Measurements from ENCODE around the gene SYT7.
"Not testable (repeated sequence)": the region's sequence is repeated elsewhere in the genome, so short reads cannot be mapped to it uniquely, and the experiment has no call there.

DNA sequence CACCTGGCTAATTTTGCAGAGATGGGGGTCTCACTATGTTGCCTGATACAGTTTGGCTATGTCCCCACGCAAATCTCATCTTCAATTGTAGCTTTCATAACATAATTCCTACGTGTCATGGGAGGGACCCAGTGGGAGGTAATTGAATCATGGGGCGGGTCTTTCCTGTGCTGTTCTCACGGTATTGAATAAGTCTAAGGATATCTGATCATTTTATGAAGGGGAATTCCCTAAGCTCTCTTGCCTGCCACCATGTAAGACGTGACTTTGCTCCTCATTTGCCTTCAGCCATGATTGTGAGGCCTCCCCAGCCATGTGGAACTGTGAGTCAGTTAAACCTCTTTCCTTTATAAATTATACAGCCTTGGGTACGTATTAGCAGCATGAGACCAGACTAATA lies 113.3 kb downstream of the SYT7 start:
- TF ChIP-seq, protein P1, sequence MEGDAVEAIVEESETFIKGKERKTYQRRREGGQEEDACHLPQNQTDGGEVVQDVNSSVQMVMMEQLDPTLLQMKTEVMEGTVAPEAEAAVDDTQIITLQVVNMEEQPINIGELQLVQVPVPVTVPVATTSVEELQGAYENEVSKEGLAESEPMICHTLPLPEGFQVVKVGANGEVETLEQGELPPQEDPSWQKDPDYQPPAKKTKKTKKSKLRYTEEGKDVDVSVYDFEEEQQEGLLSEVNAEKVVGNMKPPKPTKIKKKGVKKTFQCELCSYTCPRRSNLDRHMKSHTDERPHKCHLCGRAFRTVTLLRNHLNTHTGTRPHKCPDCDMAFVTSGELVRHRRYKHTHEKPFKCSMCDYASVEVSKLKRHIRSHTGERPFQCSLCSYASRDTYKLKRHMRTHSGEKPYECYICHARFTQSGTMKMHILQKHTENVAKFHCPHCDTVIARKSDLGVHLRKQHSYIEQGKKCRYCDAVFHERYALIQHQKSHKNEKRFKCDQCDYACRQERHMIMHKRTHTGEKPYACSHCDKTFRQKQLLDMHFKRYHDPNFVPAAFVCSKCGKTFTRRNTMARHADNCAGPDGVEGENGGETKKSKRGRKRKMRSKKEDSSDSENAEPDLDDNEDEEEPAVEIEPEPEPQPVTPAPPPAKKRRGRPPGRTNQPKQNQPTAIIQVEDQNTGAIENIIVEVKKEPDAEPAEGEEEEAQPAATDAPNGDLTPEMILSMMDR (IDR thresholded peaks at IDR 0.05; ENCODE audit: low read length), result not testable (repeated sequence)
- TF ChIP-seq EZH2phosphoT487 (IDR thresholded peaks at IDR 0.05; ENCODE audit: low read length); EZH2 (optimal IDR thresholded peaks at IDR 0.05; ENCODE audit: low read depth, low read length): not testable (repeated sequence)

Measured in MM.1S (cell line).